Chondrocyte (in vitro differentiated cells): ENCODE measurements around the gene SDF4. TPM values are rescaled to one million over a fixed set of nuclear protein-coding genes. Genes with fewer than 3 reads are reported as not detected.

ENCODE experiments used
- DNase-seq: peaks from one replicate; pipeline ENCODE4 v3.0.0; 2021; ENCODE audit warnings: mixed read lengths, low spot score
- H3K27ac Mint-ChIP-seq: one replicate; pipeline ENCODE4 v1.8.0; 2021; ENCODE audit warnings: mild to moderate bottlenecking, moderate library complexity, mixed read lengths; ENCODE audit not compliant: unreplicated experiment
- H3K27me3 Mint-ChIP-seq: 2 replicates; pipeline ENCODE4 v1.8.0; 2021; ENCODE audit warnings: low read depth, mixed read lengths
- H3K36me3 Mint-ChIP-seq: 2 replicates; pipeline ENCODE4 v1.8.0; 2021; ENCODE audit warnings: low read depth, mixed read lengths
- H3K4me1 Mint-ChIP-seq: 2 replicates; pipeline ENCODE4 v1.8.0; 2021; ENCODE audit warnings: low read depth, mild to moderate bottlenecking, mixed read lengths
- H3K4me3 Mint-ChIP-seq: one replicate; pipeline ENCODE4 v1.8.0; 2021; ENCODE audit warnings: mild to moderate bottlenecking, moderate library complexity, mixed read lengths; ENCODE audit not compliant: unreplicated experiment
- H3K9me3 Mint-ChIP-seq: 2 replicates; pipeline ENCODE4 v1.8.0; 2021; ENCODE audit warnings: low read depth, mixed read lengths
- CTCF ChIP-seq: fragments of 200-600 bp; sonication (generic); IDR thresholded peaks from 2 replicates; pipeline ENCODE4 v1.5.0; 2021; ENCODE audit warnings: antibody characterized with exemption, mild to moderate bottlenecking, moderate library complexity
- total RNA-seq: library from RNA; stranded (reverse); gene quantifications from 3 replicates; pipeline ENCODE4 v1.2.1, GENCODE V29; 2021

SDF4 gene
- total RNA-seq, 1 donor from 2014 or later: 164 TPM

GRCh38 chr1:1173061-1173792 is 58.6 kb downstream of the SDF4 start:
- Mint-ChIP-seq H3K27ac (no peak overlapping the region), H3K4me1 (peaks cover 4% of the 10 kb centered on the region), H3K36me3 (peaks cover 2% of the 10 kb centered on the region), H3K4me3 (no peak overlapping the region), H3K9me3 (no peaks in the 10 kb centered on the region), H3K27me3 (peaks cover 28% of the 10 kb centered on the region)
- DNase-seq: peak; percentile 64
- TF ChIP-seq CTCF: no peak

GRCh38 chr1:1171546-1172340 is 60.1 kb downstream of the SDF4 start:
- Mint-ChIP-seq H3K9me3 (no peaks in the 10 kb centered on the region), H3K4me3 (no peak overlapping the region), H3K27me3 (peaks cover 19% of the 10 kb centered on the region), H3K27ac (no peak overlapping the region), H3K4me1 (peaks cover 4% of the 10 kb centered on the region), H3K36me3 (peaks cover under 1% of the 10 kb centered on the region)
- TF ChIP-seq CTCF: no peak
- DNase-seq: peak; percentile 85

GRCh38 chr1:1171161-1171545 is 60.6 kb downstream of the SDF4 start:
- DNase-seq: peak; percentile 70
- peaks cover 13% of the 10 kb centered on the region for H3K27me3 Mint-ChIP-seq
- no peaks in the 10 kb centered on the region for H3K36me3 Mint-ChIP-seq
- H3K9me3 Mint-ChIP-seq: no peaks in the 10 kb centered on the region
- H3K4me1 Mint-ChIP-seq: peaks cover 4% of the 10 kb centered on the region
- TF ChIP-seq CTCF: no peak
- no peak overlapping the region for H3K27ac Mint-ChIP-seq
- no peak overlapping the region for H3K4me3 Mint-ChIP-seq

GRCh38 chr1:1170215-1171091 is 61.3 kb downstream of the SDF4 start:
- Mint-ChIP-seq H3K4me3 (no peak overlapping the region), H3K4me1 (peaks cover 4% of the 10 kb centered on the region), H3K27me3 (peaks cover 9% of the 10 kb centered on the region), H3K36me3 (no peaks in the 10 kb centered on the region), H3K27ac (no peak overlapping the region), H3K9me3 (no peaks in the 10 kb centered on the region)
- peak; percentile 87 for DNase-seq
- TF ChIP-seq CTCF: no peak
